Measurements from ENCODE around the gene PTPRD. TPM values are rescaled to one million over a fixed set of nuclear protein-coding genes. Genes with fewer than 3 reads are reported as not detected.

PTPRD gene
- total RNA-seq, 1 experiment from 2014 or later: 0.02 TPM

DNA sequence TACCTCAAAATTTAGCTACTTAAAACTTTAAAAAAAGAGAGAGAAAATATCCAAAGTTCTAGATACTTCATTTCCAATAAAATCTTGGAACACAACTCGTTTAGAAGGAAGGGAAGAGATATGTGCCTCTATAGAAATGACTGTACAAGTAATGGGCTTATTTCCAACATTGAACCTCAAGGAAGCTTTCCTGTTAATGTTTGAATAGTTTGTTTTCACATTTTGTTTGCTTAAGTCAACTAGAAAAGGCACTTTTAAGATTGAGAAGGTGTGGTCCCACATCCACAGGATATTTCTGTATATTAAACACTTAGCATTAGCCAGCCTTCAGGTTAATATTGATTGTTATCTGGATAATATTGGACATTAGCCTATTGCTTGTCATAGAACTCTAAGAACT lies 384.7 kb downstream of the PTPRD start:
- H3K9me2 ChIP-seq (ENCODE audit: insufficient read depth): no peaks in the 10 kb centered on the region
- no TSS peak for BruUV-seq (replicated peaks)
- intact Hi-C loops (cut with micrococcal nuclease): no loop called here
- H4K20me1 ChIP-seq (ENCODE audit: insufficient read depth): no peaks in the 10 kb centered on the region
- DNase-seq (ENCODE audit: low read depth, low spot score) (no peak), ATAC-seq (no peak)
- no peak overlapping the region for H3K4me2 ChIP-seq (ENCODE audit: low read length)
- peaks cover 5 to 11% of the 10 kb centered on the region in 2 experiments; a peak in 3 of 4 replicates for H3K9me3 ChIP-seq (ENCODE audit: control insufficient read depth in 1 of 2, insufficient read depth in 1 of 2, low read depth in 1 of 2, low read length in 2 of 2)
- H3K27ac ChIP-seq (ENCODE audit: low read depth, low read length): no peak overlapping the region
- TF ChIP-seq POLR2AphosphoS5 (IDR thresholded peaks at IDR 0.05; ENCODE audit: low read depth, low read length) (no peak), JUND (IDR thresholded peaks at IDR 0.05) (no peak), TCF7L2 (IDR thresholded peaks at IDR 0.05; ENCODE audit: borderline replicate concordance, extremely low read depth, insufficient read depth, insufficient read length) (no peak), SP1 (IDR thresholded peaks at IDR 0.05; ENCODE audit: low read depth) (no peak), CEBPB (IDR thresholded peaks at IDR 0.05; ENCODE audit: low read depth) (no peak), SRF (IDR thresholded peaks at IDR 0.05; ENCODE audit: low read depth) (no peak), YY1 (IDR thresholded peaks at IDR 0.05; ENCODE audit: extremely low read depth, insufficient replicate concordance, low read depth, low read length) (no peak), EGR1 (IDR thresholded peaks at IDR 0.05; ENCODE audit: low read depth) (no peak), EZH2phosphoT487 (IDR thresholded peaks at IDR 0.05; ENCODE audit: borderline replicate concordance) (no peak), ZNF274 (IDR thresholded peaks at IDR 0.05; ENCODE audit: low read depth, low read length) (no peak), ZBTB33 (IDR thresholded peaks at IDR 0.05; ENCODE audit: extremely low read depth, insufficient replicate concordance, low read length) (no peak)
- TF ChIP-seq, protein P1, sequence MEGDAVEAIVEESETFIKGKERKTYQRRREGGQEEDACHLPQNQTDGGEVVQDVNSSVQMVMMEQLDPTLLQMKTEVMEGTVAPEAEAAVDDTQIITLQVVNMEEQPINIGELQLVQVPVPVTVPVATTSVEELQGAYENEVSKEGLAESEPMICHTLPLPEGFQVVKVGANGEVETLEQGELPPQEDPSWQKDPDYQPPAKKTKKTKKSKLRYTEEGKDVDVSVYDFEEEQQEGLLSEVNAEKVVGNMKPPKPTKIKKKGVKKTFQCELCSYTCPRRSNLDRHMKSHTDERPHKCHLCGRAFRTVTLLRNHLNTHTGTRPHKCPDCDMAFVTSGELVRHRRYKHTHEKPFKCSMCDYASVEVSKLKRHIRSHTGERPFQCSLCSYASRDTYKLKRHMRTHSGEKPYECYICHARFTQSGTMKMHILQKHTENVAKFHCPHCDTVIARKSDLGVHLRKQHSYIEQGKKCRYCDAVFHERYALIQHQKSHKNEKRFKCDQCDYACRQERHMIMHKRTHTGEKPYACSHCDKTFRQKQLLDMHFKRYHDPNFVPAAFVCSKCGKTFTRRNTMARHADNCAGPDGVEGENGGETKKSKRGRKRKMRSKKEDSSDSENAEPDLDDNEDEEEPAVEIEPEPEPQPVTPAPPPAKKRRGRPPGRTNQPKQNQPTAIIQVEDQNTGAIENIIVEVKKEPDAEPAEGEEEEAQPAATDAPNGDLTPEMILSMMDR (IDR thresholded peaks at IDR 0.05 in 2 of 3, conservative IDR thresholded peaks at IDR 0.05 in 1 of 3; ENCODE audit: borderline replicate concordance in 1 of 3, insufficient read depth in 1 of 3, low read depth in 2 of 3, low read length in 2 of 3): no peak
- CTCF ChIA-PET: no interaction called here
- POLR2A ChIA-PET: no interaction called here
- H2AFZ ChIP-seq (ENCODE audit: low read depth, low read length, poor library complexity, severe bottlenecking): no peak overlapping the region
- H3K4me3 ChIP-seq (replicated peaks in 1 of 2; ENCODE audit: low read depth in 1 of 2, low read length in 2 of 2): no peak overlapping the region
- no peak overlapping the region for H3K9ac ChIP-seq (ENCODE audit: low read length)
- H3K79me2 ChIP-seq (ENCODE audit: insufficient read depth, low read length): no peaks in the 10 kb centered on the region
- H3K27me3 ChIP-seq (ENCODE audit: insufficient read depth, low read length): no peaks in the 10 kb centered on the region
- no peaks in the 10 kb centered on the region for H3K36me3 ChIP-seq (ENCODE audit: control insufficient read depth in 1 of 2, insufficient read depth in 2 of 2, low read length in 2 of 2)
- H3K4me1 ChIP-seq (ENCODE audit: control insufficient read depth in 1 of 2, insufficient read depth in 2 of 2, low read length in 2 of 2): no peaks in the 10 kb centered on the region
- RAD21 ChIA-PET (ENCODE audit: low non-redundant PET in 1 of 2, low total read pairs in 2 of 2, uncharacterized antibody in 2 of 2, unreplicated experiment in 2 of 2): no interaction called here
